Muscle of back (tissue), 13 donors: ENCODE results near the gene FAU. TPM values are rescaled to one million over a fixed set of nuclear protein-coding genes. Genes with fewer than 3 reads are reported as not detected.
A peak's percentile ranks its signal among the peaks of the same experiment; 100 is the strongest.
"Not testable (repeated sequence)": the region's sequence is repeated elsewhere in the genome, so short reads cannot be mapped to it uniquely, and the experiment has no call there.

Experiments used
- DNase-seq, 3 donors: peaks; one replicate each; pipeline versions ENCODE4 v3.0.0 to v3.0.0-alpha.2; 2013
- long read RNA-seq, 9 donors: transcript quantifications; one replicate each; lab custom pipeline, GENCODE V29; 2026
- polyA plus RNA-seq, 10 donors: library from polyadenylated mRNA; unstranded; fragments of 120-200 nt; gene quantifications; one replicate each; pipeline ENCODE4 v1.2.1, GENCODE V29; 2013; ENCODE audit not compliant: insufficient read length in 10 of 10

The FAU gene
- 1,000 to 10,000 TPM in 4 of 10 donors, 100 to 1,000 TPM in 6; 706 to 1,181 (median 912) TPM for polyA plus RNA-seq
- long read RNA-seq, donor 1, transcript FAU-207 (5 exons, 847 nt), result major isoform, 776 of 1,036 reads
- long read RNA-seq, donor 1, transcript FAU-209 (4 exons, 697 nt), result minor isoform, 82 of 1,036 reads
- long read RNA-seq, donor 1, transcript FAU-208 (1 exons, 1,484 nt), result minor isoform, 14 of 1,036 reads
- long read RNA-seq, donor 1, partial matches to known transcripts, result 56 of 1,036 reads
- long read RNA-seq, donor 1, other reads (novel, unspliced or antisense), result 103 of 1,036 reads
- long read RNA-seq, donor 2, transcript FAU-208 (1 exons, 1,484 nt), result minor isoform, 10 of 803 reads
- long read RNA-seq, donor 2, transcript FAU-207 (5 exons, 847 nt), result major isoform, 659 of 803 reads
- long read RNA-seq, donor 2, transcript FAU-209 (4 exons, 697 nt), result minor isoform, 32 of 803 reads
- long read RNA-seq, donor 2, transcript FAU-202 (3 exons, 533 nt), result minor isoform, 7 of 803 reads
- long read RNA-seq, donor 2, partial matches to known transcripts, result 61 of 803 reads
- long read RNA-seq, donor 2, other reads (novel, unspliced or antisense), result 34 of 803 reads
- long read RNA-seq, donor 3, partial matches to known transcripts, result 0 of 4 reads
- long read RNA-seq, donor 3, other reads (novel, unspliced or antisense), result 0 of 4 reads
- long read RNA-seq, donor 4, transcript FAU-207 (5 exons, 847 nt), result major isoform, 472 of 627 reads
- long read RNA-seq, donor 4, transcript FAU-208 (1 exons, 1,484 nt), result minor isoform, 10 of 627 reads
- long read RNA-seq, donor 4, transcript FAU-202 (3 exons, 533 nt), result minor isoform, 15 of 627 reads
- long read RNA-seq, donor 4, transcript FAU-209 (4 exons, 697 nt), result minor isoform, 42 of 627 reads
- long read RNA-seq, donor 4, partial matches to known transcripts, result 42 of 627 reads
- long read RNA-seq, donor 4, other reads (novel, unspliced or antisense), result 46 of 627 reads
- long read RNA-seq, donor 5, transcript FAU-207 (5 exons, 847 nt), result major isoform, 962 of 1,274 reads
- long read RNA-seq, donor 5, transcript FAU-209 (4 exons, 697 nt), result minor isoform, 74 of 1,274 reads
- long read RNA-seq, donor 5, transcript FAU-208 (1 exons, 1,484 nt), result minor isoform, 40 of 1,274 reads
- long read RNA-seq, donor 5, transcript FAU-202 (3 exons, 533 nt), result minor isoform, 15 of 1,274 reads
- long read RNA-seq, donor 5, partial matches to known transcripts, result 93 of 1,274 reads
- long read RNA-seq, donor 5, other reads (novel, unspliced or antisense), result 88 of 1,274 reads
- long read RNA-seq, donor 6, transcript FAU-207 (5 exons, 847 nt), result major isoform, 646 of 876 reads
- long read RNA-seq, donor 6, transcript FAU-202 (3 exons, 533 nt), result minor isoform, 7 of 876 reads
- long read RNA-seq, donor 6, transcript FAU-209 (4 exons, 697 nt), result minor isoform, 55 of 876 reads
- long read RNA-seq, donor 6, transcript FAU-208 (1 exons, 1,484 nt), result minor isoform, 17 of 876 reads
- long read RNA-seq, donor 6, partial matches to known transcripts, result 65 of 876 reads
- long read RNA-seq, donor 6, other reads (novel, unspliced or antisense), result 83 of 876 reads
- long read RNA-seq, donor 7, transcript FAU-209 (4 exons, 697 nt), result minor isoform, 30 of 546 reads
- long read RNA-seq, donor 7, transcript FAU-207 (5 exons, 847 nt), result major isoform, 411 of 546 reads
- long read RNA-seq, donor 7, transcript FAU-208 (1 exons, 1,484 nt), result minor isoform, 15 of 546 reads
- long read RNA-seq, donor 7, partial matches to known transcripts, result 44 of 546 reads
- long read RNA-seq, donor 7, other reads (novel, unspliced or antisense), result 42 of 546 reads
- long read RNA-seq, donor 8, transcript FAU-208 (1 exons, 1,484 nt), result minor isoform, 23 of 647 reads
- long read RNA-seq, donor 8, transcript FAU-209 (4 exons, 697 nt), result minor isoform, 59 of 647 reads
- long read RNA-seq, donor 8, transcript FAU-202 (3 exons, 533 nt), result minor isoform, 11 of 647 reads
- long read RNA-seq, donor 8, transcript FAU-207 (5 exons, 847 nt), result major isoform, 445 of 647 reads
- long read RNA-seq, donor 8, partial matches to known transcripts, result 58 of 647 reads
- long read RNA-seq, donor 8, other reads (novel, unspliced or antisense), result 50 of 647 reads
- long read RNA-seq, donor 9, transcript FAU-209 (4 exons, 697 nt), result minor isoform, 5 of 113 reads
- long read RNA-seq, donor 9, transcript FAU-207 (5 exons, 847 nt), result major isoform, 89 of 113 reads
- long read RNA-seq, donor 9, partial matches to known transcripts, result 5 of 113 reads
- long read RNA-seq, donor 9, other reads (novel, unspliced or antisense), result 11 of 113 reads

- peak; percentile 95 to 99 (median 97) for DNase-seq
Observed at GRCh38 chr11:65121865-65122696, at the start of gene FAU, which contains the start of gene MRPL49. TSS of gene FAU (minus strand) at chr11:65122134. CDS start at chr11:65121813, 321 bp downstream. TSS of gene MRPL49 (plus strand) at chr11:65122321. CDS start at chr11:65122347, 26 bp downstream.

DNA sequence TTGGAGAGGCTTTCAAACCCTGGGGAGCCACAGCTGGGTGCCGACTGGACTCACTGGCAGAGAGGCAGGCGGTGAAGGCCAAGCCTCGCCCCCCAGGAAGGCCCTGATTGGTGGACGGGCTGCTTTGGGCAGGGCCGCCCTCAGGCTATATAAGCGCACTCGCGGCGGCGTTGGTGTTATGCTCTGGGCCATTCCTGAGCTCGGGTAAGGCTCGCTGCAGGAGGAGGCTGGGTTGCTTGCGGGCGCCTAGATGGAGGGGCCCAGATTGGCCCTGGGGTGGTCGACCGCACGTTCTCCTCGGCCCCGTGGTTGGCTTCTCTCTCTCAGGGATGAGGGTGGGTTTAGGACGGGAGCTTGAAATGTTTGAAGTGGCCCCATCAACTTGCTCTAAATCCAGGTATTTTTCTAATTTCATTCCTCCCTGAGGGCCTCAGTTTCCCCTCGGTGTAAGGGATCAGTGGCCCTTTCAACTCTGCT, 48.2 kb upstream of the FAU start, which contains the start of gene SPDYC:
SPDYC (plus strand) TSS at position 176 of the 477 bp plus-strand sequence. CDS start 1,125 bp downstream, outside the sequence.
- no peak for DNase-seq

- DNase-seq, result no peak
Observed at GRCh38 chr11:65169164-65169641, 47.3 kb upstream of the FAU start.

GRCh38 chr11:65167656-65168055, 45.7 kb upstream of the FAU start:
- DNase-seq, result no peak

GRCh38 chr11:65166893-65167292, 45.0 kb upstream of the FAU start:
- no peak for DNase-seq

- DNase-seq, result peak in 2 of 3 donors; percentile 42 to 60
Observed at GRCh38 chr11:65165410-65166317, 43.7 kb upstream of the FAU start.

DNA sequence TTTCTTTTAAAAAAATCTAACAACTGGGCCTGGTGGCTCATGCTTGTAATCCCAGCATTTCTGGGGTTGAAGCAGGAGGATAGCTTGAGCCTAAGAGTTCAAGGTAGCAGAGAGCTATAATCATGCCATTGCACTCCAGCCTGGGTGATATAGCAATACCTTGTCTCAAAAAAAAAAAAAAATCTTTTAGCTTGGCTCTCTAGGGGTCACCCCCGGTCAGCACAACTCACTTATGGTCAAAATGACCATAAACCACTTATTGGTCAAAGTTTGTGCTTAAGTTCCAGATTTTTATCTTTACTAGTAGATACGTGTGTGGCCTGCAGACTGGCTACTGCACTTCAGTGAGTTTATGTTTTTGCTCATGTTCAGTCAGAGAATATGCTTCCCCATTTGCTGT, 41.8 kb upstream of the FAU start:
- DNase-seq, result no peak

DNA sequence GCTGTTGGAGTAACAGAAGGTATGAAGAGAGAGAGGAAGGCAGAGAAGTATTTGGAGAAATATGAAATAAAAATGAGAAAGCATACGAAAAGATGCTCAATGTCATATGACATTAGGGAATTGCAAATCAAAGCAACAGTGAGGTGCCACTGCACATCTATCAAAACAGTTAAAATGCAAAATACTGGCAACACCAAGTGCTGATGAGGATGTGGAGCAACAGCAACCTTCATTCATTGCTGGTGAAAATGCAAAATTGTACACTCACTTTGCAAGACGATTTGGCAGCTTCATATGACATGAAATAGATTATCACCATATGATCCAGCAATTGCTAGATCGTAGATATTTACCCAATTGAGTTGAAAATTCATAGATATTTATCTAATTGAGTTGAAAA, 38.7 kb upstream of the FAU start:
- no peak for DNase-seq

DNA sequence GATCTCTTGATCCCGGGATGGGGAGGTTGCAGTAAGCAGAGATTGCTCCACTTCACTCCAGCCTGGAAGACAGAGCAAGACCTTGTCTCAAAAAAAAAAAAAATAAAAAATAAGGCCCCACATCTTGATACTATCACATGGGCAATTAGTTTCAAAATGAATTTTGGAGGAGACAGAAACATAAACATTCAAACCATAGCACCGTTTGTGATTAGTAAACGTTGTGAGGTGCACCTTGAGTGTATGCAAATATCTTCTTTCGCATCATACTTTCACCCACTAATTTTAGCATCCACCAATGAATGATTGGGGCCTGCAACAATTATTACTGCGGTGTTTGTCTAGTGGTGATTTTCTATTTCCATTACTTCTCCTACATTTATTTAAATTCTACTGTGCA, 37.1 kb upstream of the FAU start:
- DNase-seq, result no peak

DNA sequence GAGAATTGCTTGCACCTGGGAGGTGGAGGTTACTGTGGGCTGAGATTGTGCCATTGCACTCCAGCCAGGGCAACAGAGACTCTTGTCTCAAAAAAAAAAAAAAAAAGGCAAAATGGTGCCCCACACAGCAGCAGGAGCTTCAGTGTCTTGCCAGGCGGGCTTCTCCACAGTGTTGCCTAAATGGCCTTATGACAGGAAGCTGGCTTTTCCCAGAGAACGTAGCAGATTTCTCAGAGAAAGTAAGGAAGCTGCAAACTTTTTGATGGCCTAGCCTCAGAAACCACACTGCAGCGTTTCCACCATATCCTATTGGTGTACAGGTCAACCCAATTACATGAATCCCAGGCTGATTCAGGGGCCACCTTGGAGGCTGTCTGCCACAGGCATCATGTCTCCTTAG, 35.4 kb upstream of the FAU start:
- DNase-seq, result no peak

DNA sequence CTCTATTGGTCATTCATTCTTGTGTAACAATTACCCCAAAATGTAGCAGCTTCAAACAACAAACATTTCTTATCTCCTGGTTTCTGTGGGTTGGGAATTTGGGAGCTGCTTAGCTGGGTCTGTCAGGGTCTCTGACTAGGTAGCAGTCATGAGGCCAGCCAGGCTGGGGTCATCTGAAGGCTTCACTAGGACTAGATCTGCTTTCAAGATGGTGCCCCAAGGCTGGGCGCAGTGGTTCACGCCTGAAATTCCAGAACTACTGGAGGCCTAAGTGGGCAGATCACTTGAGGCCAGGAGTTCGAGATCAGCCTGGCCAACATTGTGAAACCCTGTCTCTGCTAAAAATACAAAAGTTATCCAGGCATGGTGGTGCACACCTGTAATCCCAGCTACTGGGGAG, 35.0 kb upstream of the FAU start:
- DNase-seq, result no peak

DNA sequence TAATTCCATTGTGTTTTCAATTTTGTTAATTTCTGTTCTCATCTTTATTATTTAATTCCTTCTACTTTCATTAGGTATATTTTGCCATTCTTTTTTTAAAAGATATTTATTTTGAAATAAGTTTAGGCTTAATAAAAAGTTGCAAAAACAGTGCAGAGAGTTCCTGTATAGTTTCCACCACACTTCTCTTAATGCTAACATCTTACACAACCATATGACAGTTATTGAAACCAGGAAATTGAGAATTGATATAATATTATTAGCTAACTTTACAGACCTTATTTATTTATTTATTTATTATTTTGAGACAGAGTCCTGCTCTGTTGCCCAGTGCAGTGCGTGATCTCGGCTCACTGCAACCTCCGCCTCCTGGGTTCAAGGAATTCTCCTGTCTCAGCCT, 34.3 kb upstream of the FAU start:
- DNase-seq, result no peak

GRCh38 chr11:65152122-65152521, 30.2 kb upstream of the FAU start:
- DNase-seq, result no peak

GRCh38 chr11:65151331-65151899, 29.5 kb upstream of the FAU start:
- no peak for DNase-seq

- DNase-seq, result peak; percentile 75 to 87 (median 78)
Observed at GRCh38 chr11:65150509-65151299, 28.8 kb upstream of the FAU start.

DNA sequence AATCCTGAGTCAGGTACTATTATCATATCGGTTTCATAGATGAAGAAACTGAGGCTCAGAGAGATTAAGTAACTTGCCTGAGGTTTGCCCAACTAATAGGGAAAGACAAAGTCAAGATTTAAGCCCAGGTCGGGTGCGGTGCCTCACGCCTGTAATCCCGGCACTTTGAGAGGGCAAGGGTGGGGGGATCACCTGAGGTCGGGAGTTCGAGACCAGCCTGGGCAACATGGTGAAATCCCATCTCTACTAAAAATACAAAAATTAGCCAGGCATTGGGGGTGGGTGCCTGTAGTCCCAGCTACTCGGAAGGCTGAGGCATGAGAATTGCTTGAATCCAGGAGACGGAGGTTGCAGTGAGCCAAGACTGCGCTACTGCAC, 28.2 kb upstream of the FAU start:
- DNase-seq, result not testable (repeated sequence)
